Kidney epithelial cell (primary cell): ENCODE results near the gene RAD23B. TPM values are rescaled to one million over a fixed set of nuclear protein-coding genes. Genes with fewer than 3 reads are reported as not detected.

ENCODE experiments used
- DNase-seq: peaks from one replicate; pipeline ENCODE4 v3.0.0-alpha.2; 2010; ENCODE audit warnings: low read depth
- H3K27me3 ChIP-seq: 2 replicates; pipeline ENCODE4 v1.6.0; 2011; ENCODE audit warnings: low read length; ENCODE audit not compliant: control insufficient read depth, insufficient read depth
- H3K36me3 ChIP-seq: 2 replicates; pipeline ENCODE4 v1.5.1; 2011; ENCODE audit warnings: low read length; ENCODE audit not compliant: control insufficient read depth, insufficient read depth
- H3K4me3 ChIP-seq: 2 replicates; pipeline ENCODE4 v1.5.1; 2011; ENCODE audit warnings: low read depth, mild to moderate bottlenecking, control low read depth, low read length
- total RNA-seq: library from RNA; depleted of rRNA; stranded (reverse); fragments of >200 nt; gene quantifications from 2 replicates; pipeline ENCODE4 v1.2.3, GENCODE V29; 2015
- TF ChIP-seq, protein P1 (sequence below): IDR thresholded peaks from 2 replicates; pipeline ENCODE4 v1.5.1; 2011; ENCODE audit warnings: mild to moderate bottlenecking, moderate library complexity, low read length, control low read depth, inconsistent platforms; ENCODE audit not compliant: insufficient read depth, poor library complexity, severe bottlenecking

Gene RAD23B
- total RNA-seq, 1 donor from 2014 or later, result 76.0 TPM

DNA sequence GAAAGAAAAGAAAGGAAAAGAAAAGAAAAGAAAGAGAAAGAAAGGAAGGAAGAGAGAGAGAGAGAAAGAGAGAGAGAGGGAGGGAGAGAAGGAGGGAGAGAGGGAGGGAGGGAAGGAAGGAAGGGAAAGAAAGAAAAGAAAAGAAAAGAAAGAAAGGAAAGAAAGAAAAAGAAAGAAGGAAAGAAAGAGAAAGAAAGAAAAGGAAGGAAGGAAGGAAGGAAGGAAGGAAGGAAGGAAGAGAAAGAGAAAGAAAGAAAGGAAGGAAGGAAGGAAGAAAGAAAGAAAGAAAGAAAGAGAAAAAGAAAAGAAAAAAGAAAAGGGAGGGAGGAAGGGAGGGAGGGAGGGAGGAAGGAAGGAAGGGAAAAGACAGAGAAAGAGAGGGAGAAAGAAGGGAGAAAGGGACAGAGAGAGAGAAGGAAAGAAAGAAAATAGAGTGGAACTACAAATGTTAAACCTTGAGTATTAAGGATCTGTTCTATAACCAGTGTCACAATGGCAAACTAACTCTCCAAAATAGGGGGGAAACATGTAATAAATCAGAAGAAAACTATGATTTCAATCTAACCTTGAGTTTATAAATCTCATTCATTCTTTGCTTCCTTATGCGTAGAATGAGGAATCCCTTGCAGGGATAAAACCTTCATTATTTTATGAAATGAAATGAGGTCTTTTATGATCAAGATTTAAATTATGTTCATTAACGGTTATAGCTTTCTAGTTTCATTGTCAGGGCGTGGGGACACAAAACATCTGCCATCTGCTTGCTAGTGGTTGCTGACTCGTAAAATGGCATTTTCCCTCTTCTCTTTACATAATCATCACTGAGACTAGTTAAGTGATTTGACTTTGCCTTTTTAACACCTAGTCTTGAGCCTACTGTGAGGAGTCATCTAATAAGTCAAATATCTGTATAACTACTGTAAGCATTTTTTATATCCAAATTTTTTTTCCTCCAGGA is 40.7 kb upstream of the RAD23B start:
- Histone ChIP-seq H3K36me3 (no peaks in the 10 kb centered on the region), H3K27me3 (no peaks in the 10 kb centered on the region), H3K4me3 (no peak overlapping the region)
- TF ChIP-seq, protein P1, sequence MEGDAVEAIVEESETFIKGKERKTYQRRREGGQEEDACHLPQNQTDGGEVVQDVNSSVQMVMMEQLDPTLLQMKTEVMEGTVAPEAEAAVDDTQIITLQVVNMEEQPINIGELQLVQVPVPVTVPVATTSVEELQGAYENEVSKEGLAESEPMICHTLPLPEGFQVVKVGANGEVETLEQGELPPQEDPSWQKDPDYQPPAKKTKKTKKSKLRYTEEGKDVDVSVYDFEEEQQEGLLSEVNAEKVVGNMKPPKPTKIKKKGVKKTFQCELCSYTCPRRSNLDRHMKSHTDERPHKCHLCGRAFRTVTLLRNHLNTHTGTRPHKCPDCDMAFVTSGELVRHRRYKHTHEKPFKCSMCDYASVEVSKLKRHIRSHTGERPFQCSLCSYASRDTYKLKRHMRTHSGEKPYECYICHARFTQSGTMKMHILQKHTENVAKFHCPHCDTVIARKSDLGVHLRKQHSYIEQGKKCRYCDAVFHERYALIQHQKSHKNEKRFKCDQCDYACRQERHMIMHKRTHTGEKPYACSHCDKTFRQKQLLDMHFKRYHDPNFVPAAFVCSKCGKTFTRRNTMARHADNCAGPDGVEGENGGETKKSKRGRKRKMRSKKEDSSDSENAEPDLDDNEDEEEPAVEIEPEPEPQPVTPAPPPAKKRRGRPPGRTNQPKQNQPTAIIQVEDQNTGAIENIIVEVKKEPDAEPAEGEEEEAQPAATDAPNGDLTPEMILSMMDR, result no peak
- DNase-seq, result no peak

GRCh38 chr9:107243742-107244141 is 39.3 kb upstream of the RAD23B start:
- TF ChIP-seq, protein P1, result no peak
- H3K4me3 ChIP-seq, result no peak overlapping the region
- peak; percentile 84 for DNase-seq

DNA sequence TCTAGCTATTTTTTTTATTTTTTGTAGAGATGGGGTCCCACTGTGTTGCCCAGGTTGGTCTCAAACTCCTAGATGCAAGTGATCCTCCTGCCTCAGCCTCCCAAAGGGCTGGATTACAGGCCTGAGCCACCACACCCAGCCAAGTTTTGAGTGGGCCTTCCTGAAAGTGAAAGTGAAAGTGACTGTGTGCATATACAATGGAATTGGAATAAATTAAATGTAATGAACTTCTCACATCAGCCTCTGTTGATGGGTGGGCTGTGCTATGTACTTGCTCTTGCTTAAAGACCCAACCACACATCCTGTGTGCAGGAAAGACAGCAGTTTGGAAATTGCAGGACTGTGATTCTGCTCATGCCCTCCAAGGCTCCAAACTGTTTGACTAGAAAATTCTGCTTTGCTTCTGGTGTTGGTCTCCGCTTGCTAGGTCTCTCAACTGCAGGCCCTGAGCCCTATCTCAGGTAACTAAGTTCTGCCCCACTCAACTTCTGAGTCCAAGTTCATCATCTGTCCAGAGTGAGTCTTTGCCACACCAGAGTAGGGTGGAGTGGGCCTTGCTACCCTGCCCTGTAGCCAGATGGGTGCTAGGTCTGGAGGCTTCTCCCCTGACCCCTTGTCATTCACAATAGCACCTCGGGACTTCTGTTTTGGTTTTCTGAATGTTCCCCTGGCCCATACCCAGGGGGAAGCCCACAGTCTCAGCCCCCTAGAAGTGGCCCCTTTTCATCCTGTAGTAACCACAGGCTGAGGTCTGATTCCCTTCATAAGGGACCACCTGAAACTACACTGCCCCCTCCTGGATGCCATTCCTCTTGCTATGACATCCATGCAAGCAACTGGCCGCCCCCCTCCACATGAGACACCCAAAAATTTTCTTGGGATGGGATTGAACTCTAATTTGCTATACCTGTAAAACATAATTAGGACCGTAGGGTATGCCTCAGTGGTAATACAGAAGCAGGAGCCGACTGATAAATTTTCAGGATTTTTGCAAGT is 36.5 kb upstream of the RAD23B start:
- H3K4me3 ChIP-seq, result no peak overlapping the region
- TF ChIP-seq, protein P1, result peak; percentile 27
- H3K27me3 ChIP-seq, result no peaks in the 10 kb centered on the region
- DNase-seq, result no peak
- no peaks in the 10 kb centered on the region for H3K36me3 ChIP-seq

More at GRCh38 chr9:107243742-107244141, 39.3 kb upstream of the RAD23B start:
- H3K36me3 ChIP-seq, result no peaks in the 10 kb centered on the region
- H3K27me3 ChIP-seq, result no peaks in the 10 kb centered on the region

GRCh38 chr9:107248714-107249113 is 34.4 kb upstream of the RAD23B start:
- Histone ChIP-seq H3K36me3 (no peaks in the 10 kb centered on the region), H3K27me3 (no peaks in the 10 kb centered on the region), H3K4me3 (no peak overlapping the region)
- TF ChIP-seq, protein P1, result no peak
- DNase-seq, result no peak

DNA sequence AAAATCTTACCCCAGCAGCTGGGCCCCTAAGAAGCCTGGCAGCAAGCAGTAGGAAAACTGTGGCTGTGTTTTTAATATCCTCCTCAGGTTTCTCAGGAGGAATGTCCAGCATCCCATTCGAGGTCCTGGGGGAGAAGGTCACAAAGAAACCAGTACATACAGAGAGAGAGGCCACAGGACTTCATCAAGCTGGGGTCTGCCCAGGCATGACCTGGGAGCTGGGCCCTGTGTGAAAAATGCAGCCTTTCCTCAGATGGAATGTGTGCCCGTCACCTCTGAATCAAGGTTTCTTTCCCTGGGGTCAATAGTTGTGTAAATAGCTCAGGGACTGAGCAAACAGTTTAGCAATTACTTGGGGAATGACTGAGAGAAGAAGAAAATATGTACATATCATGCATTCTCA is 33.9 kb upstream of the RAD23B start:
- H3K4me3 ChIP-seq, result no peak overlapping the region
- H3K27me3 ChIP-seq, result no peaks in the 10 kb centered on the region
- no peaks in the 10 kb centered on the region for H3K36me3 ChIP-seq
- TF ChIP-seq, protein P1, result no peak
- DNase-seq, result no peak
